CMK (cell line): ENCODE results near the gene KCTD5.
"Not testable (repeated sequence)": the region's sequence is repeated elsewhere in the genome, so short reads cannot be mapped to it uniquely, and the experiment has no call there.

Experiments
- DNase-seq: peaks from one replicate; pipeline ENCODE4 v3.0.0-alpha.2; 2010; ENCODE audit warnings: low read depth

Gene KCTD5

GRCh38 chr16:2710021-2710710, 27.8 kb downstream of the KCTD5 start:
- DNase-seq: no peak

- no peak for DNase-seq
Measured at GRCh38 chr16:2710711-2711231, 28.4 kb downstream of the KCTD5 start.

- DNase-seq: no peak
Measured at GRCh38 chr16:2711370-2712062, 29.2 kb downstream of the KCTD5 start.

GRCh38 chr16:2712063-2712441, 29.7 kb downstream of the KCTD5 start:
- DNase-seq: no peak

- no peak for DNase-seq
Measured at GRCh38 chr16:2712546-2712945, 30.2 kb downstream of the KCTD5 start.

GRCh38 chr16:2713523-2713922, 31.2 kb downstream of the KCTD5 start:
- no peak for DNase-seq

GRCh38 chr16:2713985-2714774, 31.9 kb downstream of the KCTD5 start:
- DNase-seq: no peak

- DNase-seq: no peak
Measured at GRCh38 chr16:2715064-2715463, 32.7 kb downstream of the KCTD5 start.

- peak; percentile 62 for DNase-seq
Measured at GRCh38 chr16:2715519-2715918, 33.2 kb downstream of the KCTD5 start.

GRCh38 chr16:2715966-2716885, 33.9 kb downstream of the KCTD5 start:
- no peak for DNase-seq

GRCh38 chr16:2716948-2717347, 34.6 kb downstream of the KCTD5 start:
- no peak for DNase-seq

GRCh38 chr16:2717383-2718263, 35.3 kb downstream of the KCTD5 start:
- DNase-seq: peak; percentile 63

- no peak for DNase-seq
Measured at GRCh38 chr16:2719328-2720063, 37.2 kb downstream of the KCTD5 start.

GRCh38 chr16:2720064-2720457, 37.7 kb downstream of the KCTD5 start, which contains the start of gene PRSS27:
Gene PRSS27 (minus strand): TSS chr16:2720224. CDS start chr16:2720160, 64 bp downstream.
- no peak for DNase-seq

GRCh38 chr16:2720719-2721633, 38.7 kb downstream of the KCTD5 start:
- peak; percentile 73 for DNase-seq

- not testable (repeated sequence) for DNase-seq
Measured at GRCh38 chr16:2721634-2722173, 39.4 kb downstream of the KCTD5 start.

- no peak for DNase-seq
Measured at GRCh38 chr16:2724088-2724676, 41.9 kb downstream of the KCTD5 start.

- no peak for DNase-seq
Measured at GRCh38 chr16:2724816-2725348, 42.6 kb downstream of the KCTD5 start.
